A673 (cell line): ENCODE measurements around the gene CMBL.

Experiments
- CTCF ChIP-seq: fragments of 300-800, 200-600 bp; sonication (generic); conservative IDR thresholded peaks from 2 replicates; pipeline ENCODE4 v1.5.1; 2017; ENCODE audit warnings: low read depth, mild to moderate bottlenecking, antibody characterized with exemption, low read length, moderate library complexity, mixed read lengths
- EZH2 ChIP-seq: fragments of 200-600 bp; sonication (generic); IDR thresholded peaks from 2 replicates; pipeline ENCODE4 v1.6.1; 2017; ENCODE audit warnings: borderline replicate concordance, low read depth, mild to moderate bottlenecking, mixed read lengths, antibody characterized with exemption, low read length; ENCODE audit not compliant: poor library complexity, severe bottlenecking

- TF ChIP-seq CTCF (no peak), EZH2 (no peak)
Observed at GRCh38 chr5:10335711-10336470, 28.2 kb upstream of the CMBL start.
